GM18951 (cell line): Measurements from ENCODE around the gene ARID1B.

ENCODE experiments used
- POLR2A ChIP-seq: IDR thresholded peaks from 4 replicates; pipeline ENCODE4 v1.6.1; 2011; ENCODE audit warnings: mild to moderate bottlenecking; ENCODE audit not compliant: insufficient read length, insufficient read depth; ENCODE audit errors: extremely low read depth
- in situ Hi-C: fragments of 300-500 bp; cut with MboI; formaldehyde crosslinking; loops from one replicate; pipeline ENCODE4 v1.12.0; 2022; ENCODE audit warnings: low sequenced_read_pairs, mixed read lengths, inconsistent platforms; ENCODE audit not compliant: unreplicated experiment

Gene ARID1B

GRCh38 chr6:157123234-157123633 is 346.1 kb downstream of the ARID1B start:
- in situ Hi-C loops, result no loop called here
- no peak for TF ChIP-seq POLR2A

- TF ChIP-seq POLR2A, result no peak
- in situ Hi-C loops, result no loop called here
Observed at GRCh38 chr6:157124485-157125254, 347.5 kb downstream of the ARID1B start.

GRCh38 chr6:157125531-157125930 is 348.4 kb downstream of the ARID1B start:
- in situ Hi-C loops, result no loop called here
- TF ChIP-seq POLR2A, result no peak

- in situ Hi-C loops, result no loop called here
- no peak for TF ChIP-seq POLR2A
Observed at GRCh38 chr6:157126183-157127098, 349.3 kb downstream of the ARID1B start.

GRCh38 chr6:157128235-157128775 is 351.1 kb downstream of the ARID1B start:
- TF ChIP-seq POLR2A, result no peak
- in situ Hi-C loops, result no loop called here

GRCh38 chr6:157131250-157131649 is 354.1 kb downstream of the ARID1B start:
- TF ChIP-seq POLR2A, result no peak
- in situ Hi-C loops, result no loop called here

- no peak for TF ChIP-seq POLR2A
- in situ Hi-C loops, result no loop called here
Observed at GRCh38 chr6:157133856-157134255, 356.7 kb downstream of the ARID1B start.

- TF ChIP-seq POLR2A, result no peak
- in situ Hi-C loops, result no loop called here
Observed at GRCh38 chr6:157134402-157135047, 357.3 kb downstream of the ARID1B start.

GRCh38 chr6:157135691-157136090 is 358.5 kb downstream of the ARID1B start:
- no peak for TF ChIP-seq POLR2A
- in situ Hi-C loops, result no loop called here

- in situ Hi-C loops, result no loop called here
- no peak for TF ChIP-seq POLR2A
Observed at GRCh38 chr6:157137501-157137900, 360.3 kb downstream of the ARID1B start.

GRCh38 chr6:157139054-157139708 is 362.0 kb downstream of the ARID1B start:
- in situ Hi-C loops, result no loop called here
- no peak for TF ChIP-seq POLR2A

GRCh38 chr6:157143171-157143889 is 366.2 kb downstream of the ARID1B start:
- in situ Hi-C loops, result no loop called here
- TF ChIP-seq POLR2A, result no peak
